Body of pancreas (tissue), 4 donors: ENCODE results near the gene ACTL10. TPM values are rescaled to one million over a fixed set of nuclear protein-coding genes. Genes with fewer than 3 reads are reported as not detected.

Experiments used
- ATAC-seq: fragments of 150-250 bp; one replicate; pipeline ENCODE4 v1.9.1; 2016
- DNase-seq, 4 donors: peaks; one replicate each; pipeline ENCODE4 v3.0.0-alpha.2; 2019
- H3K27ac ChIP-seq, 4 donors: fragments of 200-600 bp; sonication (generic); 1 replicate in 3 of 4; 2 replicates in 1 of 4; pipeline versions ENCODE4 v1.5.1 to v1.6.1; 2016 to 2019; ENCODE audit warnings: mild to moderate bottlenecking in 1 of 4, mixed read lengths in 1 of 4, moderate library complexity in 1 of 4
- H3K27me3 ChIP-seq, 2 donors: fragments of 200-600 bp; sonication (generic); one replicate each; pipeline ENCODE4 v1.6.0; 2016; ENCODE audit warnings: mild to moderate bottlenecking in 1 of 2
- H3K36me3 ChIP-seq, 2 donors: fragments of 200-600 bp; sonication (generic); replicated peaks in 1 of 2; 2 replicates each; pipeline ENCODE4 v1.5.1; 2016; ENCODE audit warnings: low read depth in 2 of 2; ENCODE audit not compliant: insufficient read depth in 1 of 2
- H3K4me1 ChIP-seq: fragments of 200-600 bp; sonication (generic); one replicate; pipeline ENCODE4 v1.6.0; 2016
- H3K4me3 ChIP-seq, 2 donors: fragments of 200-600 bp; sonication (generic); 1 replicate in 1 of 2; 2 replicates in 1 of 2; pipeline ENCODE4 v1.5.1; 2016 to 2019
- H3K9me3 ChIP-seq, 3 donors: fragments of 200-600 bp; sonication (generic); 1 replicate in 2 of 3; 2 replicates in 1 of 3; pipeline ENCODE4 v1.5.1; 2016
- POLR2A ChIP-seq, 3 donors: fragments of 450-650 bp; IDR thresholded peaks; one replicate each; pipeline ENCODE4 v1.6.1; 2016; ENCODE audit warnings: antibody characterized with exemption in 3 of 3, mild to moderate bottlenecking in 2 of 3
- WGBS, 2 donors: methylation state at CpG; one replicate each; pipeline ENCODE4 v1.1.5; 2017; 5-methylcytosine and 5-hydroxymethylcytosine counted together
- intact Hi-C: fragments of 100-400 bp; cut with DNase I; formaldehyde crosslinking; loops from one replicate; pipeline ENCODE4 v1.15.1; 2023
- total RNA-seq, 2 donors: library from RNA; depleted of rRNA; stranded (reverse); fragments of >200 nt; gene quantifications; one replicate each; pipeline ENCODE4 v1.1.0, GENCODE V29; 2016
- TF ChIP-seq, protein P1 (sequence below), 7 experiments: fragments of 450-650 bp in 4 of 7; fragments of 200-600 bp in 3 of 7; sonication (generic) in 3 of 7; IDR thresholded peaks; one replicate each; pipeline ENCODE4 v1.5.1; 2016 to 2019; ENCODE audit warnings: antibody characterized with exemption in 7 of 7

The ACTL10 gene
- total RNA-seq, 2 donors from 2014 or later: 4.0 to 4.9 TPM

DNA sequence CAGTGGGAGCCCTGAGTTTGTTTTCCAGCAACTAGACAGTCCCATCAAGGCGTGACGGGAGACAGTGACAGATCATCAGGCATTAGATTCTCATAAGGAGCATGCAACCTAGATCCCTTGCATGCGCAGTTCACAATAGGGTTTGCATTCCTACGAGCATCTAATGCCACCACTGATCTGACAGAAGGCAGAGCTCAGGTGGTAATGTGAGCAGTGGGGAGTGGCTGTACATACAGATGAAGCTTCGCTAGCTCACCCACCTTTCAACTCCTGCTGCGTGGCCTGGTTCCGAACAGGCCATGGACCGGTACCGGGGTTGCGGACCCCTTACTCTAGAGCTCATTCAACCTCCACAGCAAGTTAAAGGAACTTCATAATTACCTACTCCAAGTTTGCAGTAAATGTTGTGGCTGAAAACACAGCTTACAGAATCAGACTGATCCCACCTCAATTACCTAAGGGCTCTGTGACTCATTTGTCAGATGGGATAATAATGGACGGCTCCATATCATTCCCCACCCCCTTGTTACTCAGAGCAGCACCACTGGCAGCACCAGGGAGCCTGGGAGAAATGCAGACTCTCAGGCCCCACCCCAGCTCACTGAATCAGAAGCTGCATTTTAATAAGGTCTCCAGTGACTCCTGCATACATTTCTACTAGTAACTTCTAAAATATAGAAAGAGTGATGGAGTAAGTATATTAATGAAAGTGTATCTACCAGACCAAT, 37.6 kb downstream of the ACTL10 start:
- Histone ChIP-seq H3K4me1 (no peaks in the 10 kb centered on the region), H3K27ac (no peak overlapping the region), H3K27me3 (no peaks in the 10 kb centered on the region), H3K36me3 (no peaks in the 10 kb centered on the region), H3K4me3 (no peak overlapping the region), H3K9me3 (no peaks in the 10 kb centered on the region)
- no peak for ATAC-seq
- intact Hi-C loops: no loop called here
- no peak for DNase-seq
- WGBS, 2 donors: 93 to 98% methylated on average over 11 of the region's 11 CpGs
- TF ChIP-seq, protein P1, sequence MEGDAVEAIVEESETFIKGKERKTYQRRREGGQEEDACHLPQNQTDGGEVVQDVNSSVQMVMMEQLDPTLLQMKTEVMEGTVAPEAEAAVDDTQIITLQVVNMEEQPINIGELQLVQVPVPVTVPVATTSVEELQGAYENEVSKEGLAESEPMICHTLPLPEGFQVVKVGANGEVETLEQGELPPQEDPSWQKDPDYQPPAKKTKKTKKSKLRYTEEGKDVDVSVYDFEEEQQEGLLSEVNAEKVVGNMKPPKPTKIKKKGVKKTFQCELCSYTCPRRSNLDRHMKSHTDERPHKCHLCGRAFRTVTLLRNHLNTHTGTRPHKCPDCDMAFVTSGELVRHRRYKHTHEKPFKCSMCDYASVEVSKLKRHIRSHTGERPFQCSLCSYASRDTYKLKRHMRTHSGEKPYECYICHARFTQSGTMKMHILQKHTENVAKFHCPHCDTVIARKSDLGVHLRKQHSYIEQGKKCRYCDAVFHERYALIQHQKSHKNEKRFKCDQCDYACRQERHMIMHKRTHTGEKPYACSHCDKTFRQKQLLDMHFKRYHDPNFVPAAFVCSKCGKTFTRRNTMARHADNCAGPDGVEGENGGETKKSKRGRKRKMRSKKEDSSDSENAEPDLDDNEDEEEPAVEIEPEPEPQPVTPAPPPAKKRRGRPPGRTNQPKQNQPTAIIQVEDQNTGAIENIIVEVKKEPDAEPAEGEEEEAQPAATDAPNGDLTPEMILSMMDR (IDR thresholded peaks at IDR 0.05): no peak
- no peak for TF ChIP-seq POLR2A (IDR thresholded peaks at IDR 0.05)

DNA sequence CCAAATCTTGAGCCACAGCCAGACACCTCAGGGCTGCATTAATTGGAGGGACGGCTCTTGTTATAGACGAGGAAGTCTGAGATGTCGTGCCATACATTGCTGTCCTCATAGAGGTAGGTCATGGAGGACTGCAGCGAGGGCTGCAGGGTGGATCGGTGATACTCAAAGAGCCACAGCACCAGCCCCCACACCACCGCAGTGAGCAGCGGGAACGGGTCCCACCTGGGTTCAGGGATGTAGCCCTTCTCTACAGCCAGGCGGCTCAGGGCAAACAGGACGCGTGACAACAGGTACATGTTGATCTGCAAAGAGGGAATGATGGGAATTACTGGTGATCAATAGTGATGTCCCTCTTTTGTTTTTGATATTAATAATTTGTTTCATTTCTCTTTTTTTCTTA, 40.9 kb downstream of the ACTL10 start:
- no peaks in the 10 kb centered on the region for H3K9me3 ChIP-seq
- no peak overlapping the region for H3K4me3 ChIP-seq
- H3K27ac ChIP-seq: no peak overlapping the region
- no peaks in the 10 kb centered on the region for H3K27me3 ChIP-seq
- no peaks in the 10 kb centered on the region for H3K36me3 ChIP-seq
- TF ChIP-seq, protein P1 (IDR thresholded peaks at IDR 0.05): no peak
- no peak for TF ChIP-seq POLR2A (IDR thresholded peaks at IDR 0.05)
- no peak for ATAC-seq
- H3K4me1 ChIP-seq: no peaks in the 10 kb centered on the region
- DNase-seq: no peak
- intact Hi-C loops: no loop called here
- WGBS, 2 donors: 83 to 85% methylated on average over 9 to 11 of the region's 11 CpGs

DNA sequence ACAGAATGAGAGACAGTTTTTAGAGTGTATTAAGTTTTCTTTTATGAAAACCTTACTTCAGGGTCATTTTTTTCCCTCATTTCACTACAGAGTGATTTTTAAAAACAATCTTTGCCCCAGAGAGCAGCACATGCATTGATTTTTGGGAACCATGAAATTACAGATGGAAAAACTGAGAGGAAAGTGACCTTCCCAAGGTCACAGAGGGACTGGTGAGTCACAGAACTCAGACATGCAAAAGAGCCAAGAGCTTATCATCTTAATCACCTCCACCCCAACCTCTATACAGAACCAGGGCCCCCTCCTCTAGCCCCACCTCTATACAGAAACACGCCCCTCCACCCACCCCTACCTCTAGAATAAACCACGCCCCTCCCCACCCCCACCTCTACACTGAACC, 42.7 kb downstream of the ACTL10 start:
- Histone ChIP-seq H3K36me3 (peaks cover 0 to 7% of the 10 kb centered on the region in 2 donors), H3K27ac (no peak overlapping the region), H3K9me3 (no peaks in the 10 kb centered on the region), H3K4me3 (no peak overlapping the region), H3K4me1 (no peaks in the 10 kb centered on the region), H3K27me3 (no peaks in the 10 kb centered on the region)
- 67 to 83% methylated on average over 2 of the region's 2 CpGs for WGBS, 2 donors
- DNase-seq (no peak), ATAC-seq (no peak)
- intact Hi-C loops: no loop called here
- TF ChIP-seq, protein P1 (IDR thresholded peaks at IDR 0.05): no peak
- TF ChIP-seq POLR2A (IDR thresholded peaks at IDR 0.05): no peak

DNA sequence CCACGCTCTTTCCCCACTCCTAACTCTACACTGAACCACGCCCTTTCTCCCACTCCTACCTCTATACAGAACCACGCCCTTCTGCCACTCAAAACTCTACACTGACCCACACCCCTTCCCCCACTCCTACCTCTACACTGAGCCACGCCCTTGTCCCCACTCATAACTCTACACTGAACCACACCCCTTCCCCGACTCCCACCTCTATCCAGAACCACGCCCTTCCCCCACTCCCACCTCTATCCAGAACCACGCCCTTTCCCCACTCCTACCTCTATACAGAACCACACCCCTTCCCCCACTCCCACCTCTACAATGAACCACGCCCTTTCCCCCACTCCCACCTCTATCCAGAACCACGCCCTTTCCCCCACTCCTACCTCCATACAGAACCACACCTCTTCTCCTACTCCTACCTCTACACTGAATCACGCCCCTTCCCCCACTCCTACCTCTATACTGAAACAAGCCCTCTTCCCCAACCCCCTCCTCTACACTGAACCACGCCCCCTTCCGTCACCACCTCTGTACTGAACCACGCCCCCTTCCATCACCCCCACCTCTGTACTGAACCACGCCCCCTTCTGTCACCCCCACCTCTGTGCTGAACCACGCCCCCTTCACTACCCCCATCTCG, 43.3 kb downstream of the ACTL10 start:
- H3K36me3 ChIP-seq: peaks cover 0 to 7% of the 10 kb centered on the region in 2 donors
- 87% methylated on average over 16 of the region's 16 CpGs for WGBS, 2 donors
- TF ChIP-seq POLR2A (IDR thresholded peaks at IDR 0.05): no peak
- TF ChIP-seq, protein P1 (IDR thresholded peaks at IDR 0.05): no peak
- H3K4me3 ChIP-seq: no peak overlapping the region
- no peaks in the 10 kb centered on the region for H3K4me1 ChIP-seq
- ATAC-seq (no peak), DNase-seq (no peak)
- intact Hi-C loops: no loop called here
- no peaks in the 10 kb centered on the region for H3K27me3 ChIP-seq
- H3K27ac ChIP-seq: no peak overlapping the region
- no peaks in the 10 kb centered on the region for H3K9me3 ChIP-seq
